Neural cell (in vitro differentiated cells): ENCODE measurements around the gene OXSR1. TPM values are rescaled to one million over a fixed set of nuclear protein-coding genes. Genes with fewer than 3 reads are reported as not detected.

ENCODE experiments used
- H2AFZ ChIP-seq: fragments of 200-600, 300-800 bp; sonication (generic), shearing (Covaris generic); 2 replicates; pipeline ENCODE4 v1.6.0; 2014; ENCODE audit warnings: low read depth, mild to moderate bottlenecking, antibody characterized with exemption, low read length, moderate library complexity
- H3F3A ChIP-seq: fragments of 200-600 bp; shearing (Covaris generic); 2 replicates; pipeline ENCODE4 v1.6.1; 2016; ENCODE audit warnings: mild to moderate bottlenecking, moderate library complexity, mixed read lengths, antibody characterized with exemption, low read length; ENCODE audit not compliant: insufficient read depth, poor library complexity, severe bottlenecking
- H3K27ac ChIP-seq: fragments of 200-600, 300-800 bp; sonication (generic), shearing (Covaris generic); 2 replicates; pipeline ENCODE4 v1.5.1; 2014; ENCODE audit warnings: mild to moderate bottlenecking, low read length, moderate library complexity
- H3K27me3 ChIP-seq: fragments of 300-800, 200-600 bp; sonication (generic), shearing (Covaris generic); 2 replicates; pipeline ENCODE4 v1.6.0; 2014; ENCODE audit warnings: mild to moderate bottlenecking, low read depth, low read length, moderate library complexity; ENCODE audit not compliant: insufficient read depth
- H3K36me3 ChIP-seq: fragments of 300-800, 200-600 bp; sonication (generic), shearing (Covaris generic); 2 replicates; pipeline ENCODE4 v1.5.1; 2014; ENCODE audit warnings: mild to moderate bottlenecking, antibody characterized with exemption, low read length, moderate library complexity; ENCODE audit not compliant: insufficient read depth
- H3K4me2 ChIP-seq: fragments of 300-800, 200-600 bp; sonication (generic), shearing (Covaris generic); 2 replicates; pipeline ENCODE4 v1.6.0; 2014; ENCODE audit warnings: mild to moderate bottlenecking, low read length
- H3K4me3 ChIP-seq: fragments of 300-800, 200-600 bp; sonication (generic), shearing (Covaris generic); 2 replicates; pipeline ENCODE4 v1.5.1; 2014; ENCODE audit warnings: mild to moderate bottlenecking, low read length, moderate library complexity
- H3K79me2 ChIP-seq: fragments of 200-600 bp; shearing (Covaris generic); replicated peaks from 2 replicates; pipeline ENCODE4 v1.6.0; 2014; ENCODE audit warnings: mild to moderate bottlenecking, low read length, moderate library complexity; ENCODE audit not compliant: insufficient read depth
- H3K9ac ChIP-seq: fragments of 300-800, 200-600 bp; sonication (generic), shearing (Covaris generic); 2 replicates; pipeline ENCODE4 v1.6.1; 2016; ENCODE audit warnings: mild to moderate bottlenecking, low read length, mixed read lengths
- H3K9me2 ChIP-seq: fragments of 200-600 bp; shearing (Covaris generic); 2 replicates; pipeline ENCODE4 v1.6.1; 2016; ENCODE audit warnings: mild to moderate bottlenecking, low read length, mixed read lengths; ENCODE audit not compliant: insufficient read depth
- H3K9me3 ChIP-seq: fragments of 200-600, 300-800 bp; sonication (generic), shearing (Covaris generic); 2 replicates; pipeline ENCODE4 v1.6.1; 2016; ENCODE audit warnings: mild to moderate bottlenecking, mixed run types, low read length, moderate library complexity, mixed read lengths
- H4K20me1 ChIP-seq: fragments of 200-600 bp; shearing (Covaris generic); 2 replicates; pipeline ENCODE4 v1.6.1; 2016; ENCODE audit warnings: mild to moderate bottlenecking, mixed run types; ENCODE audit not compliant: insufficient read depth
- CTCF ChIP-seq: fragments of 450-650 bp; IDR thresholded peaks from 2 replicates; pipeline ENCODE4 v1.5.1; 2014; ENCODE audit warnings: antibody characterized with exemption, mild to moderate bottlenecking, moderate library complexity; ENCODE audit not compliant: poor library complexity, severe bottlenecking
- EP300 ChIP-seq: fragments of 450-650 bp; conservative IDR thresholded peaks from 2 replicates; pipeline ENCODE4 v1.6.1; 2014; ENCODE audit warnings: antibody characterized with exemption, mild to moderate bottlenecking, moderate library complexity; ENCODE audit not compliant: poor library complexity, severe bottlenecking
- EZH2 ChIP-seq: fragments of 200-600, 300-800 bp; shearing (Covaris generic), sonication (generic); IDR thresholded peaks from 2 replicates; pipeline ENCODE4 v1.6.1; 2014; ENCODE audit warnings: antibody characterized with exemption, low read length, borderline replicate concordance, mild to moderate bottlenecking; ENCODE audit not compliant: insufficient read depth, poor library complexity, severe bottlenecking
- MXI1 ChIP-seq: fragments of 450-650 bp; conservative IDR thresholded peaks from 2 replicates; pipeline ENCODE4 v1.6.1; 2014; ENCODE audit warnings: antibody characterized with exemption, mild to moderate bottlenecking; ENCODE audit not compliant: poor library complexity, severe bottlenecking
- POLR2AphosphoS5 ChIP-seq: IDR thresholded peaks from 2 replicates; pipeline ENCODE4 v1.6.1; 2012
- RAD21 ChIP-seq: fragments of 450-650 bp; conservative IDR thresholded peaks from 2 replicates; pipeline ENCODE4 v1.6.1; 2014; ENCODE audit warnings: antibody characterized with exemption, mild to moderate bottlenecking, moderate library complexity
- REST ChIP-seq: IDR thresholded peaks from 2 replicates; pipeline ENCODE4 v1.6.1; 2012; ENCODE audit warnings: borderline replicate concordance
- SMC3 ChIP-seq: fragments of 450-650 bp; conservative IDR thresholded peaks from 2 replicates; pipeline ENCODE4 v1.6.1; 2014; ENCODE audit warnings: antibody characterized with exemption, mild to moderate bottlenecking, moderate library complexity; ENCODE audit not compliant: poor library complexity
- TAF1 ChIP-seq: IDR thresholded peaks from 2 replicates; pipeline ENCODE4 v1.6.1; 2012; ENCODE audit warnings: low read depth
- polyA plus RNA-seq: library from polyadenylated mRNA; depleted of rRNA; stranded (reverse); fragments of >200 nt; gene quantifications from 2 replicates; pipeline ENCODE4 v1.2.3, GENCODE V29; 2014

The OXSR1 gene
- polyA plus RNA-seq, 1 donor from 2014 or later, result 50.8 TPM

DNA sequence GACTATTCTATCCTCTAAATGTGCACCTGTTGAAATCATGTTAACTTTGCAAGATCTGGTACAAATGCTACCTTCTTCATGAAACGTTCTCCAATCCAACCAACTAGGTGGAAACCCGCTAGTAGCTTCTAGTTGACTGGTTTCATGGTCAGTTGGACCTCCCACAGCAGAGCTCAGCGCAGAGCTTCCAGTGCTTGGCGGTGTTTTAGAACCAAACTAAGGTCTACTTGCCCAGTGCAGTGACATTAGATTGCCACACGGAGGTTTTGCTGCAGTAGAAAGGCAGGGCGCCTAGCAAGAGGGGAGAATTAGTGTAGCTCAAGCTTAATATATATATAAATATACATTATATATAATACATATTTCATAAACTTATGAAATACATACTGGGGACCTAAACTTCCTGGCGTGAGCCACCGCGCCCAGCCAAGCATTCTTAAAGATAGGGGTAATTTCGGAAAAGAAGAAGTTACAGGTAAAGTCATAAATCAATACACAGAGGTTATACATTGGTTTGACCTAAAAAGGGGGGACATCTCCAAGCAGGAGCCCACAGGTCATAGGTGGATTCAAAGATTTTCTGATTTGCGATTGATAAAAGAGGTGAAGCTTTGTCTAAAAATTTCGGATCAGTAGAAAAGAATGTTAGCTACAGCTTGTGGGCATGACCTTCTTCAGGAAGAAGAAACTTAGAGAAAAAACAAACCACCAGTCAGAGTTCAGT is 2.1 kb upstream of the OXSR1 start:
- Histone ChIP-seq H3K4me3 (no peak overlapping the region), H3K9me3 (no peaks in the 10 kb centered on the region), H3F3A (no peaks in the 10 kb centered on the region), H3K79me2 (peaks cover 18% of the 10 kb centered on the region), H3K9ac (no peak overlapping the region), H3K36me3 (no peaks in the 10 kb centered on the region), H3K9me2 (no peaks in the 10 kb centered on the region), H3K27ac (no peak overlapping the region), H3K27me3 (no peaks in the 10 kb centered on the region), H2AFZ (no peak overlapping the region), H3K4me2 (no peak overlapping the region), H4K20me1 (no peaks in the 10 kb centered on the region)
- TF ChIP-seq REST, result no peak

DNA sequence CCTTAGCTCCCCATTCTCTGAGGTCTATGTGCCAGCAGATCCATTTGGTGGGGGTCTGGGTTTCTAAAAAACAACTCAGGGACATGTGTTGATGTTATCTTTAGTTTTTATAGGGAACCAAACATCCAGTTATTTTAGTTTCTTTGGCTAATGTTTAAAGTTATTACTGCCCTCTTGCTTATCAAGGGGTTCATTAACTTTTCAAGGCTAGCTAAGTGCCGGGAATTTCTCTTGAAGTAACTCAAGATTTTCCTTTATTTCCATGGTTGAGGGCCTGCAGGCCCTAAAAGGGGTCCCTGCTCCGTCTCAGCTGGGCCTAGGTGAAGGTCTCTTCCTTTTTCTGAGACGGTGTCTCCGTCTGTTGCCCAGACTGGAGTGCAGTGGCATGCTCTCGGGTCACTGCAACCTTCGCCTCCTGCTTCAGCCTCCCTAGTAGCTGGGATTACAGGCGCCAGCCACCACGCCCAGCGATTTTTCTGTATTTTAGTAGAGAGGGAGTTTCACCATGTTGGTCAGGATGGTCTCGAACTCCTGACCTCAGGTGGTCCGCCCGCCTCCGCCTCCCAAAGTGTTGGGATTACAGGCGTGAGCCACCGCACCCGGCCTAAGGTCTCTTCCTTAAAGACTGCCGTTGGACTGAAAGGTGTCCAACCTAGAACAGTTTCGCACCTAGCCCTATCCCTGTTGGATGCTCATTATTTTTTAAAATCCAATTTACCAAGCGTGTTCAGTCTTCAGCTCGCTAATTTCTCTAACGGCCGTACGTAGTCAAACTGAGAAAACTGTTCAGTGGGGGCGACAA is 1.3 kb upstream of the OXSR1 start:
- Histone ChIP-seq H3K9me2 (no peaks in the 10 kb centered on the region), H2AFZ (peak overlapping the region; percentile 85), H3K9ac (peak overlapping the region; percentile 87), H3K27me3 (no peaks in the 10 kb centered on the region), H4K20me1 (no peaks in the 10 kb centered on the region), H3K36me3 (no peaks in the 10 kb centered on the region), H3K9me3 (no peaks in the 10 kb centered on the region), H3K79me2 (peaks cover 25% of the 10 kb centered on the region), H3K4me2 (peak overlapping the region; percentile 43), H3K4me3 (peak overlapping the region; percentile 98), H3K27ac (peak overlapping the region; percentile 97), H3F3A (no peaks in the 10 kb centered on the region)
- TF ChIP-seq EP300 (no peak), POLR2AphosphoS5 (no peak), MXI1 (no peak), EZH2 (no peak), SMC3 (no peak), RAD21 (no peak), CTCF (no peak), REST (no peak), TAF1 (no peak)
